GM18507 (cell line): ENCODE results near the gene SMAD3.

Experiments
- DNase-seq: peaks from one replicate; pipeline ENCODE4 v3.0.0; 2011; ENCODE audit warnings: low read depth; ENCODE audit not compliant: insufficient read length; ENCODE audit errors: extremely low spot score
- FAIRE-seq: peaks from 2 replicates; lab custom pipeline; 2011; peaks lifted over from hg19 to GRCh38; lab: Jason Lieb, UNC

Gene SMAD3

DNA sequence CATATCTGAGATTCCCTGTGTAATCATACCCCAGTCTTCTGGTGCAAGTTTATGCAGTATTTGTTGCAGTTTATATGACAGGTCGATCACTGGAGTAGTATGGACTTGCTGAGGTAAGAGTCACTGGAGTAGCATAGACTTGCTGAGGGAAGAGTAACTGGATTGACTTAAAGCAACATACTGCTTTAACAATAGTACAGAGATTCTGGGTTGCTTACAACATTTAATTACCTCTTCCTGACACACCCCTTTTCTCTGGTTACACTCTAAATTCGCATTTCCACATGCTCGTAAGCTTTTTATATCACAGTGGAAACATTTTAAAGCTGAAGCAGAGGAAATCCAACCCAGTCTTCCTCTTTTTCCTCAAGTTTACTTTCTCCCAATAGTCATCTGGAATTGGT, 177.3 kb downstream of the SMAD3 start:
- DNase-seq, result no peak
- FAIRE-seq, result no peak
